Keratinocyte (primary cell): ENCODE results near the gene SLC26A9. TPM values are rescaled to one million over a fixed set of nuclear protein-coding genes. Genes with fewer than 3 reads are reported as not detected.

Experiments used
- DNase-seq: peaks from one replicate; pipeline ENCODE4 v3.0.0-alpha.2; 2011; ENCODE audit warnings: low read depth, missing footprints, low spot score
- FAIRE-seq: peaks from 2 replicates; lab custom pipeline; 2011; peaks lifted over from hg19 to GRCh38; lab: Jason Lieb, UNC
- H2AFZ ChIP-seq: 2 replicates; pipeline ENCODE4 v1.6.0; 2012; ENCODE audit warnings: low read length, control low read depth, inconsistent platforms; ENCODE audit not compliant: control insufficient read depth
- H3K27ac ChIP-seq: 2 replicates; pipeline ENCODE4 v1.5.1; 2011; ENCODE audit warnings: low read length; ENCODE audit not compliant: control insufficient read depth, insufficient read depth
- H3K27me3 ChIP-seq: 3 replicates; pipeline ENCODE4 v1.6.0; 2011; ENCODE audit warnings: low read length; ENCODE audit not compliant: control insufficient read depth, insufficient read depth; ENCODE audit errors: extremely low read depth
- H3K36me3 ChIP-seq, 2 experiments: 2 replicates in 1 of 2; 3 replicates in 1 of 2; pipeline ENCODE4 v1.5.1; 2011; ENCODE audit warnings: low read length in 2 of 2, mild to moderate bottlenecking in 1 of 2; ENCODE audit not compliant: control insufficient read depth in 2 of 2, insufficient read depth in 2 of 2; ENCODE audit errors: extremely low read depth in 1 of 2
- H3K4me1 ChIP-seq: 3 replicates; pipeline ENCODE4 v1.5.1; 2011; ENCODE audit warnings: low read length; ENCODE audit not compliant: control insufficient read depth, insufficient read depth; ENCODE audit errors: extremely low read depth
- H3K4me2 ChIP-seq: 3 replicates; pipeline ENCODE4 v1.6.0; 2011; ENCODE audit warnings: low read depth, low read length; ENCODE audit not compliant: control insufficient read depth, insufficient read depth; ENCODE audit errors: extremely low read depth
- H3K4me3 ChIP-seq, 3 experiments: fragments of 200-600 bp in 1 of 3; sonication (generic) in 1 of 3; 2 replicates in 2 of 3; 3 replicates in 1 of 3; pipeline ENCODE4 v1.5.1; 2011 to 2016; ENCODE audit warnings: low read length in 3 of 3, mild to moderate bottlenecking in 3 of 3, control low read depth in 2 of 3, inconsistent platforms in 1 of 3, low read depth in 1 of 3, mixed read lengths in 1 of 3, mixed run types in 1 of 3, moderate library complexity in 1 of 3; ENCODE audit not compliant: control insufficient read depth in 2 of 3, insufficient read depth in 2 of 3; ENCODE audit errors: extremely low read depth in 1 of 3
- H3K79me2 ChIP-seq: 2 replicates; pipeline ENCODE4 v1.6.0; 2012; ENCODE audit warnings: low read length; ENCODE audit not compliant: control insufficient read depth, insufficient read depth
- H3K9ac ChIP-seq: 3 replicates; pipeline ENCODE4 v1.6.0; 2011; ENCODE audit warnings: low read length; ENCODE audit not compliant: control insufficient read depth, insufficient read depth; ENCODE audit errors: extremely low read depth
- H3K9me1 ChIP-seq: 3 replicates; pipeline ENCODE4 v1.6.0; 2011; ENCODE audit warnings: low read length; ENCODE audit not compliant: control insufficient read depth, insufficient read depth; ENCODE audit errors: extremely low read depth
- H3K9me3 ChIP-seq: 2 replicates; pipeline ENCODE4 v1.5.1; 2012; ENCODE audit warnings: low read depth, low read length; ENCODE audit not compliant: control insufficient read depth
- H4K20me1 ChIP-seq: 3 replicates; pipeline ENCODE4 v1.6.0; 2011; ENCODE audit warnings: low read length; ENCODE audit not compliant: control insufficient read depth, insufficient read depth; ENCODE audit errors: extremely low read depth
- CTCF ChIP-seq, 3 experiments: IDR thresholded peaks in 1 of 3; conservative IDR thresholded peaks in 1 of 3; optimal IDR thresholded peaks in 1 of 3; 2 replicates in 2 of 3; 3 replicates in 1 of 3; pipeline versions ENCODE3 to v1.5.1; 2011; ENCODE audit warnings: low read length in 3 of 3, mild to moderate bottlenecking in 3 of 3, moderate library complexity in 2 of 3, control low read depth in 1 of 3, inconsistent platforms in 1 of 3; ENCODE audit not compliant: insufficient read depth in 2 of 3; ENCODE audit errors: extremely low read depth in 1 of 3
- EZH2 ChIP-seq: IDR thresholded peaks from one replicate; pipeline ENCODE4 v1.6.1; 2012; ENCODE audit warnings: inconsistent platforms, mild to moderate bottlenecking, low read length, moderate library complexity
- dilution Hi-C: fragments of 300-500 bp; cut with MboI; formaldehyde crosslinking; loops from one replicate; pipeline ENCODE4 v1.7.0; 2020; ENCODE audit warnings: low sequenced_read_pairs; ENCODE audit not compliant: extremely low pct_ligation_motif_present
- polyA plus RNA-seq, 5 experiments: library from polyadenylated mRNA; depleted of rRNA in 3 of 5; stranded (reverse) in 3 of 5; stranded (forward) in 1 of 5; unstranded in 1 of 5; fragments of >200 nt; gene quantifications; 1 replicate in 1 of 5; 2 replicates in 3 of 5; 3 replicates in 1 of 5; pipeline versions ENCODE4 v1.2.1 to v1.2.3, GENCODE V29; 2011 to 2012; ENCODE audit warnings: missing spikeins in 2 of 5, low read depth in 1 of 5, low replicate concordance in 1 of 5

SLC26A9 gene
- polyA plus RNA-seq, 1 donor (not counting 4 experiments of a cell fraction or from before 2014, with no cell fraction given), result 0.03 TPM

- H3K9me1 ChIP-seq, result no peaks in the 10 kb centered on the region
- TF ChIP-seq EZH2, result no peak
- no peak for TF ChIP-seq CTCF (optimal IDR thresholded peaks at IDR 0.05 in 1 of 3, IDR thresholded peaks at IDR 0.05 in 1 of 3, conservative IDR thresholded peaks at IDR 0.05 in 1 of 3; ENCODE audit: extremely low read depth in 1 of 3, insufficient read depth in 2 of 3, low read length in 3 of 3)
- H3K36me3 ChIP-seq, result peaks cover 20 to 32% of the 10 kb centered on the region in 2 experiments
- H3K4me1 ChIP-seq, result peaks cover 6% of the 10 kb centered on the region
- H3K4me3 ChIP-seq, result no peak overlapping the region
- H2AFZ ChIP-seq, result no peak overlapping the region
- dilution Hi-C loops, result no loop called here
- H3K9ac ChIP-seq, result no peak overlapping the region
- FAIRE-seq (no peak), DNase-seq (no peak)
- no peaks in the 10 kb centered on the region for H4K20me1 ChIP-seq
- no peaks in the 10 kb centered on the region for H3K79me2 ChIP-seq
- H3K9me3 ChIP-seq, result no peaks in the 10 kb centered on the region
- H3K27me3 ChIP-seq, result no peaks in the 10 kb centered on the region
- H3K4me2 ChIP-seq, result no peak overlapping the region
- H3K27ac ChIP-seq, result no peak overlapping the region
These were observed 46.5 kb upstream of the SLC26A9 start for GRCh38 chr1:205989786-205990185.

GRCh38 chr1:205988585-205988995, 45.3 kb upstream of the SLC26A9 start:
- dilution Hi-C loops, result no loop called here
- TF ChIP-seq CTCF (optimal IDR thresholded peaks at IDR 0.05 in 1 of 3, IDR thresholded peaks at IDR 0.05 in 1 of 3, conservative IDR thresholded peaks at IDR 0.05 in 1 of 3; ENCODE audit: extremely low read depth in 1 of 3, insufficient read depth in 2 of 3, low read length in 3 of 3) (no peak), EZH2 (no peak)
- no peak for FAIRE-seq

More at GRCh38 chr1:205988585-205988995, 45.3 kb upstream of the SLC26A9 start:
- DNase-seq, result no peak
- Histone ChIP-seq H3K4me2 (no peak overlapping the region), H3K79me2 (no peaks in the 10 kb centered on the region), H3K4me3 (no peak overlapping the region), H3K36me3 (peaks cover 21 to 29% of the 10 kb centered on the region in 2 experiments), H3K9ac (no peak overlapping the region), H3K9me1 (peaks cover 2% of the 10 kb centered on the region), H3K27me3 (no peaks in the 10 kb centered on the region), H2AFZ (no peak overlapping the region), H3K27ac (no peak overlapping the region), H3K9me3 (no peaks in the 10 kb centered on the region), H4K20me1 (no peaks in the 10 kb centered on the region), H3K4me1 (peaks cover 18% of the 10 kb centered on the region)
